ENCODE data around the gene TUBB4B. TPM values are rescaled to one million over a fixed set of nuclear protein-coding genes. Genes with fewer than 3 reads are reported as not detected.

The TUBB4B gene
- total RNA-seq, 1 donor from 2014 or later, result 262 TPM

- no peaks in the 10 kb centered on the region for H3K36me3 ChIP-seq (ENCODE audit: control insufficient read depth, insufficient read depth, low read length)
- peak within 1 kb of the TSS; percentile 46 for H3K4me3 ChIP-seq (ENCODE audit: low read depth, low read length)
- TF ChIP-seq CTCF (IDR thresholded peaks at IDR 0.05; ENCODE audit: insufficient read depth, low read length, poor library complexity, severe bottlenecking), result no peak
- DNase-seq (ENCODE audit: low read depth), result no peak
- H3K27me3 ChIP-seq (ENCODE audit: control insufficient read depth, insufficient read depth, low read length), result no peaks in the 10 kb centered on the region
These were observed 18.7 kb upstream of the TUBB4B start, which contains the start of gene RNF208 for GRCh38 chr9:137222190-137223077. Gene RNF208 (minus strand): TSS chr9:137222240. CDS start chr9:137221212, 1,028 bp downstream.

GRCh38 chr9:137223078-137223970 lies 17.8 kb upstream of the TUBB4B start:
- no peak for TF ChIP-seq CTCF (IDR thresholded peaks at IDR 0.05; ENCODE audit: insufficient read depth, low read length, poor library complexity, severe bottlenecking)
- H3K27me3 ChIP-seq (ENCODE audit: control insufficient read depth, insufficient read depth, low read length), result peaks cover 4% of the 10 kb centered on the region
- no peaks in the 10 kb centered on the region for H3K36me3 ChIP-seq (ENCODE audit: control insufficient read depth, insufficient read depth, low read length)
- DNase-seq (ENCODE audit: low read depth), result peak; percentile 82
- H3K4me3 ChIP-seq (ENCODE audit: low read depth, low read length), result peak overlapping the region; percentile 83

- TF ChIP-seq CTCF (IDR thresholded peaks at IDR 0.05; ENCODE audit: insufficient read depth, low read length, poor library complexity, severe bottlenecking), result no peak
- no peak for DNase-seq (ENCODE audit: low read depth)
- Histone ChIP-seq H3K27me3 (ENCODE audit: control insufficient read depth, insufficient read depth, low read length) (peaks cover 19% of the 10 kb centered on the region), H3K36me3 (ENCODE audit: control insufficient read depth, insufficient read depth, low read length) (no peaks in the 10 kb centered on the region), H3K4me3 (ENCODE audit: low read depth, low read length) (peak within 1 kb of the TSS; percentile 83)
These were observed 16.0 kb upstream of the TUBB4B start, which contains the start of gene CYSRT1 for GRCh38 chr9:137224830-137225694. Gene CYSRT1 (plus strand): TSS chr9:137225174. CDS start chr9:137225622, 448 bp downstream.

GRCh38 chr9:137225699-137226331 lies 15.3 kb upstream of the TUBB4B start:
- no peak for TF ChIP-seq CTCF (IDR thresholded peaks at IDR 0.05; ENCODE audit: insufficient read depth, low read length, poor library complexity, severe bottlenecking)
- no peak overlapping the region for H3K4me3 ChIP-seq (ENCODE audit: low read depth, low read length)
- H3K27me3 ChIP-seq (ENCODE audit: control insufficient read depth, insufficient read depth, low read length), result peaks cover 21% of the 10 kb centered on the region

More at GRCh38 chr9:137225699-137226331, 15.3 kb upstream of the TUBB4B start:
- H3K36me3 ChIP-seq (ENCODE audit: control insufficient read depth, insufficient read depth, low read length), result no peaks in the 10 kb centered on the region
- DNase-seq (ENCODE audit: low read depth), result no peak

Measured in kidney epithelial cell (primary cell).